Ureter (tissue), 1 donor: Measurements from ENCODE around the gene PHKB. TPM values are rescaled to one million over a fixed set of nuclear protein-coding genes. Genes with fewer than 3 reads are reported as not detected.
A peak's percentile ranks its signal among the peaks of the same experiment; 100 is the strongest.
"Not testable (repeated sequence)": the region's sequence is repeated elsewhere in the genome, so short reads cannot be mapped to it uniquely, and the experiment has no call there.

Source experiments
- DNase-seq: peaks from one replicate; pipeline ENCODE4 v3.0.0-alpha.2; 2020; ENCODE audit warnings: low spot score
- total RNA-seq: library from RNA; stranded (reverse); gene quantifications from one replicate; pipeline ENCODE4 v1.2.4, GENCODE V29; 2023
- donor health status: DM: yes; HTN: yes; CAD: no.

PHKB gene
- total RNA-seq, 1 donor from 2014 or later: 107 TPM

GRCh38 chr16:47469227-47469626 is 8.1 kb downstream of the PHKB start:
- no peak for DNase-seq

- DNase-seq: no peak
Observed at GRCh38 chr16:47470211-47470610, 9.1 kb downstream of the PHKB start.

DNA sequence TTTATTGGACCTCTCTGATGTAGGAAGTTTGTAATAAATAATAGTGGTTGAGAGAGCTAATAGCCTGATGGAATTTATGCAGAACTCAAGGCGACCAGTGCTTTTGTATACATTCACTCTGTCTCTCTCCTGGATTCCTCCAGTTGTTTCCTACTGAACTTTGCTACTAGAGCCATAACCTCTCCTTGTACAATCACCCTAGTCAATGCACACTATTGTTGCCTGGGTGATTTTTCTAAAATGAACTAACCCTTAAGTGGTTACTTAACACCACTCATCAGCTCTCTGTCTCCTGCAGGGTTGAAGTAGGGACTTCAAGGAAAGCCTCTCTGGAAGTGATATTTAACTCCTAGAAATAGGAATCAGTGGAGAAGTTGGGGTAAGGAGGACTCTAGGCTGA is 9.7 kb downstream of the PHKB start:
- no peak for DNase-seq

- DNase-seq: not testable (repeated sequence)
Observed at GRCh38 chr16:47473004-47473403, 11.9 kb downstream of the PHKB start.

DNA sequence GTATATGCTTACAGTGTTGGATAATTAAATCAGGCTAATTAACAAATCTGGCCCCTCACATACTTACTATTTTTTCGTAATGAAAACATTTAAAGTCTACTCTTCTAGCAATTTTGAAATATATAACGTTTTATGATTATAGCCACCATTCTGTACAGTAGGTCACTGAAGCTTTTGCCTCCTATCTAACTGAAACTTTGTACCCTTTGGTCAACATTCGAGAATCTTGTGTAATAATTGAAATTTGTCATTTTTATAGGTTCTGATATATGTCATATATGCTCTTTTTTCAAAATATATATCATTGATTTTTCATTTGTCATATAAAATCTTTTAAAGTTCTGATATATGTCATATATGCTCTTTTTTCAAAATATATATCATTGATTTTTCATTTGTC is 12.7 kb downstream of the PHKB start:
- no peak for DNase-seq

DNA sequence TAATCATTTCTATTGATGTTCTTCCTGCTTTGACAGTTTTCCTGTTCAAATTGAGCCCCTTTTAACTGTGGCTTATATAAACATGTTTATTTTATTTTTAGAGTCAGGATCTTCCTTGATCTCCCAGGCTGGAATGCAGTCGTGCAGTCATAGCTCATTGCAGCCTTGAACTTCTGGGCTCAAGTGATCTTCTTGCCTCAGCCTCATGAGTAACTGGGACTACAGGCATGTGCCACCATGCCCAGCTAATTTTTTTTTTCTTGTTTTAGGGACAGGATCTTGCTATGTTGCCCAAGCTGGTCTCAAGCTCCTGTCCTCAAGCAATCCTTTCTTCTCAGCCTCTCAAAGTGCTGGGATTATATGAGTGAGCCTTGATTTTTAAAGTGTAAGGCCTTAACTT is 14.7 kb downstream of the PHKB start:
- DNase-seq: no peak

DNA sequence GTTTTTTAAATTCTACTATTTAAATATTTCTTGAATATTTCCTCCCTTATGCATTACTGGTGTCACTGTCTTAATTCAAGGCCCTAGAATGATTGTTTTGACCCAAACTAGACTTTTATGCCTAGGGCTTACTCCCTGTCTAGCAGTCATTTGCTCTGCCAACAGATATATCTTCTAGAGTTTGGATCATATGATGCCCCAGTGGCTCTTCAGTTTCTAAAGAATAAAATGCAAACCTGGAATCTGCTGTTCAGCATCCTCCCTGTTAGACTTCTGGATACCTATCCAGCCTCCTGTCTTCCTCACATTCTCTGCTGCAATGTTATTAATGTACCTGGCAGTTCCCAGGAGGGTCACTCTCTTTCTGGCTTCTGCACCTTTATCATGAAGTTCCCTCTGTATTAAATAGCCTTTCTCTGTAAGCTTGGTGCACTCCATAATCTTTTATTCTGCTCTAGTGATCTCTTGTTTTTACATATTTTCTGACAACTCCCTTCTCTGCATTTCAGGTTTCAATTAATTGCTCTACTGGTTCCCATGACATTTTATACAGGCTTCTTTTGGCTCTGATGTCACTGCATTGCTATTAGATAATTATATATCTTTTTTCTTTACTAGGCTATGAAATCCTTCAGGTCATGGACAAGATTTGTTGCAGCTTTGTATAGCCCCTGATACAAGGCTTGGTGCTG is 15.7 kb downstream of the PHKB start:
- DNase-seq: no peak

GRCh38 chr16:47477679-47478078 is 16.5 kb downstream of the PHKB start:
- DNase-seq: no peak

- DNase-seq: no peak
Observed at GRCh38 chr16:47480410-47480809, 19.3 kb downstream of the PHKB start.

DNA sequence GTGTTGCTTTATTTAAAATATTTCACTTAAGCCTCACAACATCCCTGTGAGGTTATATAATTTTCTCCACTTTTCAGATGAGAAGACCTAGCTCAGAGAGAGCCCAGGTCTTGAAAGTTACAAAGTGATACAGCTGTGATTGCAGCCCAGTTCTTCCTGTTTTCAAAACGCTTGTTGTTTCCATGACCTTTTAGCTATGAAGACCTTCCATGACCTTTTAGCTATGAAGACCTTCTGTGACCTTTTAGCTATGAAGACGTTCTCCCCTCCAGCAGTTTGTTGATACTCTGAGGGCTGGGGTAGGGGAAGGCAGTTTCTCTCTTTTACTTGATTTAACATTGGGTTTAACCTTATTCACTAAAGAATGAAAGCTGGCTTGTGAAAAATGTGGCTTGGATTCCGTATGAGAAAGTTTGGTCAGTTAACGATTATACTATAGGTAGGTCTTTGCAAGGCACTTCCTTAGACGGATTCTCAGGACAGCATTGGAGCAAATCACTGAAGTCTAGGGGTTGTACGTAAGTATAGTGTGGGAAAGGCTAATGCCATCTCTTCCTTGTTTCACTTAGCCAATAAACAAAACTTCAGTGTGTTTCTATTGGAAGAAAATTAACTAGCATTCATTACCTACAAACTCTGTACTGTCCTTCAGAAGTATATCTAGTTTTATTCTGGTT is 20.7 kb downstream of the PHKB start:
- no peak for DNase-seq

GRCh38 chr16:47483616-47484015 is 22.5 kb downstream of the PHKB start:
- DNase-seq: no peak

- no peak for DNase-seq
Observed at GRCh38 chr16:47486856-47487255, 25.7 kb downstream of the PHKB start.

DNA sequence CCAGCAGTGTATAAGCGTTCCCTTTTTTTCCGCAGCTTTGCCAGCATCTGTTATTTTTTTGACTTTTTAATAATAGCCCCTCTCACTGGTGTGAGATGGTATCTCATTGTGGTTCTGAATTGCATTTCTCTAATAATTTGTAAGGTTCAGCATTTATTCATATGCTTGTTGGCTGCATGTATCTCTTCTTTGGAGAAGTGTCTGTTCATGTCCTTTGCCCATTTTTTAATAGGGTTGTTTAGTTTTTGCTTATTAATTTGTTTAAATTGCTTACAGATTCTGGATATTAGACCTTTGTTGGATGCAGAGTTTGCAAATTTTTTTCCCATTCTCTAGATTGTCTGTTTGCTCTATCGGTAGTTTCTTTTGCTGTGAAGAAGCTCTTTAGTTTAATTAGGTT is 26.9 kb downstream of the PHKB start:
- no peak for DNase-seq

DNA sequence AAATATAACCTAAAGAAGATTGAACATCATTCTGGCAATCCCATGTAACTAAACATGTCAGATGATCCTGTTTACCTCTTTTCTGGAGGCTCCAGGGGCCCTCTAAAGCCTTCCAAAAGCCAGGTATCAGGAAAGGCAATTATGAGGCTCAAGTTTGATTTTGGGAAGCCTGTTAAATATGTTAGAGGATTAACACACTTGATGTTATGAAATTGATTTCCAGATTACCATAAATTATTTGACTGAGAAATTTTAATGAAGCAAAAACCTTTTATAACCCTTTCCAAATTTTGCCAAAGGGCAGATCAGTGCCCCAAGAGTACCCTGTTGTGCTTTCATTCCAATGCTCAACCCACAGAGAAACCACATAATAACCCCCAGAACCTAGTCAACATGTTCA is 29.3 kb downstream of the PHKB start:
- no peak for DNase-seq

- no peak for DNase-seq
Observed at GRCh38 chr16:47492036-47492427, 30.9 kb downstream of the PHKB start.

- DNase-seq: peak; percentile 75
Observed at GRCh38 chr16:47492428-47493377, 31.6 kb downstream of the PHKB start.

DNA sequence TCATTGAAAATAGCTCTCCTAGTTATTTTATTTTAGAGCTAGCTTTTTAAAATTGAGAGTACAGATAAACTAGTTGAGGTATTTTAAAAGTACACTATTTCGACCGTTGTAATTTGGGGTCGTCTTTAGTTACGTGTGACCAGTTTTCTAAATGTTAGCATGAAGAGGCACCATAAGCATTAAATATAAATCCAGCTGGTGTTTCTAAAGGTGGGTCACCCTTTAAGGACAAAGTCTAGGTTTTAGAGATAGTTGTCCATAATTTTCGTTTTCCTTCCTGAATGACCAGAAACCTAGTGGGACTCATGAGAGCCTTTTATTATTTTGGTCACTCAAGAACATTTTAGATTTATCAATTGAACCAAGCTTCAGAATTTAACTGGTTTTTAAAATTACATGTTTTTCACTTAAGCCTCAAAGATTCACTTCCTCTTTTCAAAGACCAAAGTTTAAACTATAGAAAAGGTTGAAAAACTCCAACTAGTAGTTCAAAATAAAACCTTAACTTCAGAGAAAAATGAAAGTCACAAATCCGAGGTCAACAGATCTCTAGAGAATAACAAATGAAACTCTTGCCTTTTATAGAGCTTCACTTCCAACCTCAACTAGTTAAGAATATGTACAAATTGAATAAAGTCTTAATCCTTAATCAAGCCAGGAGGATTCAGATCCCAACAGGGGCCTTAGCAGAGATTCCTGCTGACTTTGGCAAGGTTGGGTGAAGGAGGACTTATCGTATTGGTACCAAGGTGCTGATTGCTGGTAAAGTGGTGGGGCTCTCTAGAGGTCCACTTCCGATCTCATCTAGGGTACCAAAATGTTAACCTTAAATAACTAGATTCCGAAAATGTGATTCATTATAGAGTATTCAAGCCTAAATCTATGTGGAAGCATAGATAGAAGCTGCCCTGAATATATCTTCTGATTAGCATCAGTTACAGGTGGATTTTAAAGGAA is 32.5 kb downstream of the PHKB start:
- DNase-seq: no peak

DNA sequence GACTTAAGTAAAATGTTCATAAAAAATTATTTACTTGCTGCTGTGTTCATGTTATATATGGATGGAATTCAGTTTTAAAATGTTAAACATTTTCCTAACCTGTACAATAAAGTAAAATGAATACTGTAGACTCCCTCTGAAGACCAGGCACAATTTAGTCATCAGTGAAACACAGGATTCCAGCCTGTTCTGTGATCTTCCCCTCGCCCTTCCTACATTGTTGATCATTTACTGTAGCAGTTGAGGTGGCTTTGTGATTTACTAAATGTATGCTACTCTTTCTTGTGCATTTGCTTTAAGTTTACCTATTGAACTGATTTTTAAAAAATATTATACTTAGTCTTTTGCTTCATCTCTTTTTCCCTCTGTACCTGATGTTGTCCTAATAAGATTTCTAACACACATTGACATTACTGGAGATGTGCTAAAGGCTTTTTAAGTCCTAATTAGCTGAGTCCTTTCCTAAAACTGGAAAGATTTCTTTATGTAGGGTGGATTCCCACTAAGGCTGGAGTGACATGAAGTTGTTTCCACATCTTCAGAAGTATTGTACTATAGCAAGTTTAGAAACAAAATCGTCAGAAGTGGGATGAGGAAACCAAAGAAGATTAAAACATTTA is 38.1 kb downstream of the PHKB start:
- DNase-seq: no peak

- DNase-seq: no peak
Observed at GRCh38 chr16:47499700-47500264, 38.7 kb downstream of the PHKB start.

GRCh38 chr16:47503936-47504335 is 42.8 kb downstream of the PHKB start:
- DNase-seq: no peak

DNA sequence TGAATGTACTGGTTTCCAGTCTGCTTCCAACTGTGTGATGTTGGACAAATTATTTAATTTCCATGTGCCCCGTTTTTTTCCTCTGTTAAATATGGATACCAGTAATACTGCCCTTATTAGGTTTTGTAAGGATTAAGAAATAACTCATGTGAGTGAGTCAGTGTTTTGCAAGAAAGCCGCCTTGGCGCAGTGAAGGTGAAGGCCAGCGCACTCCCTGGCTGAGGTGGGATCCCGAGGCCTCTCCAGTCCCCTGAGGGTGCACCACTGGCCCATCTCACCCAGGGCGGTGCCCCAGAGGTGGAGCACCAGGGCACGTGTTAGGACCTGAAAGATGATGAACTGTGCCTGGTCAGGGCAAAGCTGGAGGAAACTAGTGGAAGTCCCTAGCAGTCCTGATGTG is 43.5 kb downstream of the PHKB start:
- DNase-seq: no peak
